HG03139 (cell line): ENCODE results near the gene SUMF2.
"Not testable (repeated sequence)": the region's sequence is repeated elsewhere in the genome, so short reads cannot be mapped to it uniquely, and the experiment has no call there.

Experiments
- ATAC-seq: cut with Tn5 transposase; IDR thresholded peaks from one replicate; pipeline ENCODE4 v1.9.1; 2021; ENCODE audit not compliant: unreplicated experiment

Gene SUMF2

DNA sequence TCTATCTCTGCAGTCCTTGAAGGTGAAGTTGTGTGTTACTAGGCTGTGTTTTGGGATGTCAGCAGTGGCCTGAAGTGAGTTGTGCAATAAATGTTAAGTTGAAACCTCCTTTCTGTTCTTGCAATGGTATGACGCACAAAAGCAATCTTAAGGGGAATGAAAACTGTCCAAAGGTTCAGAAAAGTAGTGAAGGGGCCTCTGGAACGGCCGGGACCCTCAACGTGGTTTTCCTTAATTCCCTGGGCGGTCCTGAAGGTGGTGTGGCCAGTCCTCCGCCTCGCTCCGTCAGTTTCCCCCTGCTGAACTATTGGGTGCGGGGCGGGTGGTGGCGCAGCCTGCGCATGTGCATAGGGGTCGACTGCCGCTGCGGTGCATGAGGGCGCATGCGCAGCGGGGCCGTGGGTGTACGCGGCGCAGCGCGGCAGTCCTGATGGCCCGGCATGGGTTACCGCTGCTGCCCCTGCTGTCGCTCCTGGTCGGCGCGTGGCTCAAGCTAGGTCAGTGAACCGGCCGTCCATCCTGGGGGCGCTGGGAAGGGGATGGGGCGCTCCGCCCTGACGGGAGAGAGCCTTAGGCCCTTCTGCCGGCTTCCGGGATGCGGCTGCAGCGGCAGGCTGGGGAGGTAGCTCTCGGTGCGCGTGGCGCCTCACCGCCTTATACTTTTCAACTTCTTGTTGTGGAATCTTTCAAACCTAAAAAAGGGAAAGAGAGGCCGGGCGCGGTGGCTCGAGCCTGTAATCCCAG is at the start of gene SUMF2:
SUMF2 (plus strand) TSS at position 405 of the 744 bp plus-strand sequence; CDS start at position 431, 26 bp downstream.
- ATAC-seq: peak; percentile 90

DNA sequence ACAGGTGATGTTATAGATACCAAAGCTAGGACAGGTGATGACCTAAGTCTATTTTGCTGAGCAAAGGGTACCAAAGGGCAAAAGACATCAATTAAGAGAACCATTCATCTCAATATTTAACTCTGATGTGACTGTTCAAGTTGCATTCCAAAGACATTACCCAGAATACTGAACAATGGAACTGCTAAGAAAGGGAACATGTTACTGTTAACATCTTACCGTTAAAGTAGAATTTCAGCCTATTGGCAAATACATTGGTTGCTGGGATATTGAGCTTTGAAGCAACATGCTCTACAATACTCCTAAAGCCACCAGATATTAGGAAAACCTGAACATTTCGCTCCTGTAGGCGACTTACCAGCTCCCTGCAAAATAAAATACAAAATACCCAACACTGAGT is 47.1 kb upstream of the SUMF2 start:
- ATAC-seq: not testable (repeated sequence)

GRCh38 chr7:56019501-56019900 is 44.6 kb upstream of the SUMF2 start:
- ATAC-seq: no peak

DNA sequence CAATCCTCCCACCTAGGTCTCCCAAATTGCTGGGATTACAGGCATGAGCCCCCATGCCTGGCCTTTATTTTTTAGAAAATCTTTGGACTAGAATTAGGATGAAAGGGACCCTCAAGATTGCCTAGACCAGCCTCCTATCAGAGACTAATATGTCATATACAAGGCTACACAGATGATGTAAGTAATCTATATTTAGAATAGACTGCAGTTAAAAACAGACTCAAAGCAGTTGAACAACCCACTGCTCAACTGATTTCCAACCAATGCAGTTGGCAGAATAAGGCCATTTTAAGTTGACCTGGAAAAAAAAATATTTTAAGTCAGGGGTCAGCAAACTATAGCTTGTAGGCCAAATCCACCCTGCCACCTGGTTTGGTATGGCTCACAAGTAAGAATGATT is 40.6 kb upstream of the SUMF2 start:
- no peak for ATAC-seq

DNA sequence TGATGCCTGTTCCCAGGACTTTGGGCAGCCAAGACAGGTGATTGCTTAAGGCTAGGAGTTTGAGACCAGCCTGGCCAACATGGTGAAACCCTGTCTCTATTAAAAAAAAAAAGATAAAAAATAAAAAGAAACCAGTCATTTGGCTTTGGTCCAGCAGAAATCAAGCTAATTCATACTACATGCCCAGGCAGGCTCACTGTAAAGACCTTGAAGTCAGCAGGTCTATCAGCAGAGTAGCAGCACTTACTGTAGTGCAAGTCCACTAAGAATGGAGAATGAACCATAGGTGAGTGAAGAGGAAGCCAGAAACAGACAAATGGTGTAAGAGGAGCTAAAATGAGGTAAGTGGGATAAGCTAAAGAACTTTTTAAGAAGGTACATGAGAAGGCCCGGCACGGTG is 37.5 kb upstream of the SUMF2 start:
- no peak for ATAC-seq

- no peak for ATAC-seq
Measured at GRCh38 chr7:56028942-56029630, 35.0 kb upstream of the SUMF2 start.

DNA sequence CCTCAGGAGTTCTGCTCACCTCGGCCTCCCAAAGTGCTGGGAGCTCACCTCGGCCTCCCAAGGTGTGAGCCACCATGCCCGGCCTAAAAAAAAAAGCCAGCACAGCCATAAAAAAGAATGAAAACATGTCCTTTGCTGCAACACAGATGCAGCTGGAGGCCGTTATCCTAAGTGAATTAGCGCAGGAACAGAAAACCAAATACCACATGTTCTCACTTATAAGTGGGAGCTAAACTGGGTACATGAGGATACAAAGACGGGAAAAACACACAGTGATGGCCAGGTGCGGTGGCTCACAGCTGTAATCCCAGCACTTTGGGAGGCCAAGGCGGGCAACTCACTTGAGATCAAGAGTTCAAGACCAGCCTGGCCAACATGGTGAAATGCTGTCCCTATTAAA is 33.7 kb upstream of the SUMF2 start:
- no peak for ATAC-seq

GRCh38 chr7:56031556-56031955 is 32.5 kb upstream of the SUMF2 start:
- ATAC-seq: not testable (repeated sequence)

DNA sequence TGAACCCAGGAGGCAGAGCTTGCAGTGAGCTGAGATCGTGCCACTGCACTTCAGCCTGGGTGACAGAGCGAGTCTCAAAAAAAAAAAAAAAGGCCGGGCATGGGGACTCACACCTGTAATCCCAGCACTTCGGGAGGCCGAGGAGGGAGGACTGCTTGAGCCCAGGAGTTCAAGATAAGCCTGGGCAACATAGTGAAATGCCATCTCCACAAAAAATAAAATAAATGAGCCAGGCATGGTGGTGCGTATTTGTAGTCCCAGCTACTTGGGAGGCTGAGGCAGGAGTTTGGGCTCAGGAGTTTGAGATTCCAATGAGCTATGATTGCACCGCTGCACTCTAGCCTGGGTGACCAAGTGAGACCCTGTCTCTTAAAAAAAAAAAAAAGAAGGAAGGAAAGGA is 31.5 kb upstream of the SUMF2 start:
- ATAC-seq: not testable (repeated sequence)

DNA sequence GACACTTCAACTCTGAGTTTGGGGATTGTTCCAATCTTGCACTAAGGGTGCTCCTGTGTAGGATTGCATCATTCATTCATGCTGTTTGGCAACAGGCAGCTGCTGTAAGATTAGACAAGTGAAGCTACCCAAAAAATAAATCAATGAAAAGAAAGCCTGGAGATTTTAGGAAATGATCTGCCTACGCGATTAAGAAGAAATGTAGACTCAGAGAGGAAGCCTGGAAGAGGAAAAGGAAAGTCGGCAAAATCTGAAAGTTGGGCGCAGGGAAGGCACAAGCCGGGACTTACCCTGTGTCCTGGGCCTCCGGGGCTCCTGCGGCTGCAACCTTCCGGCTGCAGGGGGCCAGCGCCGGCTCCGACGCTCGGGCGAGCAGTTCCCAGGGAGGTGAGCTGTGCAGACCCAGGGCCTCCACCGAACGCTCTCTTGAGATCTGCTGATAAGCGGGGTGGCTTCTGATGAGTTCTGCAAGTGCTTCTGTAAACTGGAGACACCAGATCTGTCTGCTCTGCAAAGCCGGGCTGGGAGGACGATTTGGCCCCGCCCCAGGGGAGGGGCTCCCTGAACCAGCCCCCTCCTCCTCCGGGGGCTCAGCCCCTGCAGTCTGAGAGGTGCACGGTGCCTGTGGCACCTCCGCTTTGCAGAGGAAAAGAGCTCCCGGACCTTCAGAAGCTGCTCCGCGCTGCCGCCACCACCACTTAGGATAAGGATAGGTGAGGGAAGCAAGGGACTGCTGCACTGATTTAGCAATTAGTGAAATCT is 30.2 kb upstream of the SUMF2 start:
- peak; percentile 93 for ATAC-seq

GRCh38 chr7:56040730-56041129 is 23.4 kb upstream of the SUMF2 start:
- ATAC-seq: no peak

DNA sequence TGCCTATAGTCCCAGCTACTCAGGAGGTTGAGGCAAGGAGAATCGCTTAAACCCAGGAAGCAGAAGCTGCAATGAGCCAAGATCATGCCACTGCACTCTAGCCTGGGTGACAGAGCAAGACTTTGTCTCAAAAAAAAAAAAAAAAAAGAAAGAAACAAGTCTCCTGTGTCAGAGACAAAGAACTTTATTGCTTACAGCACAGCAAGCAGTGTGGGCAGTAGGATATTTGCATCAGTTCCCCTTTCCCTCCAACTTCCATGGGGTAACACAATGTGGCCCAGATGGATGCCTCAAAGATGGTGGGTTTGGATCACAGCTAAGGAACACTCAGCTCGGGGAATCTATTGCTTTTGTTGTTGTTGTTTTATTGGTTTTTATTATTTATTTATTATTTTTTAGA is 18.3 kb upstream of the SUMF2 start:
- not testable (repeated sequence) for ATAC-seq

GRCh38 chr7:56046721-56047445 is 17.2 kb upstream of the SUMF2 start:
- no peak for ATAC-seq

GRCh38 chr7:56047446-56048116 is 16.5 kb upstream of the SUMF2 start:
- not testable (repeated sequence) for ATAC-seq

DNA sequence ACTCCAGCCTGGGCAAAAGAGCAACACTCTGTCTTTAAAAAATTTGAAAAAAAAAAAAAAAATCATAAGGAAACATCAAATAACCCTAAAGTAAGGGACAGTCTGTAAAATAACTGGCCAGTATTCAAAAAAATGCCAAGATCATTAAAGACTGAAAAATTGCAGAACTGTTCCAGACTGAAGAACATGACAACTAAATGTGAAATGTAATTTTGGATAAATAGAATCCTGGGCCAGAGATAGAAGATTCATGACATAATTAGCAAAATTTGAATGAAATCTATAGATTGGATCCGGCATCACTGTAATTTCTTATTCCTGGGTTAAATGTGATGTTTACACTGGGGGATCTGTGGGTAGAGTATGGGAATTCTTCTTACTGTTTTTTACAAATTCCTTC is 15.8 kb upstream of the SUMF2 start:
- ATAC-seq: no peak

GRCh38 chr7:56048763-56049162 is 15.3 kb upstream of the SUMF2 start:
- not testable (repeated sequence) for ATAC-seq

DNA sequence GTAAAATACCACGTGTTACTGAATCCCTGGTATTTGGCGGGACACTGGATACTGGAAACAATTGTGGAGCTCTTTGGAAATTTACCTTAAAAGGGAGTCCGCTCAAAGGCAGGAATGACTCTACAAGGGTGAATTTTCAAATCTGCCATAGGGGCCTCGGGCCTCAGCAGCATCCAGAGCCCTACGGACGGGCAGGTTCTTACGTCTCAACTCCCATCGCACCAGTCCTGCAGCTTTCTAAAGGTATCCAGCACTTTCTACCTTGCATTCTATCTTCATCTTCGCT is 13.1 kb upstream of the SUMF2 start:
- ATAC-seq: no peak

DNA sequence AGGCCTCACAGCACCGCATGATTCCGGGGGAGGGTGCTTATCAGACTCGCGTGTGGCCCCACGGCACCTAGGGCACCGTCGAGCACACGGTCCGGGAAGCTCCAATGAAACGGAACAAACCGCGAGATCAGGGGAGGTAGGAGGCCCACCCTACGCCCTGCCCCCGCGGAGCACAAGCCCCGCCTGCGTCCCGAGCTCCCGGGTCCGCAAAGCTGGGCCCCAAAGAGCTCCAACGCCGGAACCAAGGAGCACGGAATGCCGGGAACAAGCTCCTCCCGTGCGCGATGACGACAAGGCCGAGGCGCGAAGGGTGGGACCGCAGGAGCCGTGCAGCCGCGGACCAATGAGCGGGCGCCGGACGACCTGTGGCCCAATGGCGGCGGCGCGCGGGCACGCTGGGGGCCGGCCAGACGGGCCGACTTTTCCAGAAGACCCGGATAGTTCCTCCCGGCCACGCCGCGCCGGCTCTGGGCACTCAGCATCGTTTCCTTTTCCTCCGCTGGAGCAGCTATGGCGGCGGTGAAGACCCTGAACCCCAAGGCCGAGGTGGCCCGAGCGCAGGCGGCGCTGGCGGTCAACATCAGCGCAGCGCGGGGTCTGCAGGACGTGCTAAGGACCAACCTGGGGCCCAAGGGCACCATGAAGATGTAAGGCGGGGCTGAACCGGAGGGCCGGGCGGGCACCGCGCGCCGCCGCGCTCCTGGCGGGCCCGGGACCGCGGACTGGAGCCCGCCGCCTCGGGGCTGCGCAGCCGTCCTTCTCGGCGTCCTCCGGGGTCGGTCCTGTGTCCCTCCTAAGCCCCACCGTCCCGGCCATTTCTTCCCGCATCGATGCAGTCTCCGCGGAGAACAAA is 12.5 kb upstream of the SUMF2 start, which contains the start of the genes CCT6A and PSPH:
CCT6A (plus strand) TSS at position 427 of the 853 bp plus-strand sequence; CDS start at position 511, 84 bp downstream.
PSPH (minus strand) TSS at position 106 of the 853 bp plus-strand sequence. CDS start 30,232 bp downstream, outside the sequence.
- peak; percentile 95 for ATAC-seq

DNA sequence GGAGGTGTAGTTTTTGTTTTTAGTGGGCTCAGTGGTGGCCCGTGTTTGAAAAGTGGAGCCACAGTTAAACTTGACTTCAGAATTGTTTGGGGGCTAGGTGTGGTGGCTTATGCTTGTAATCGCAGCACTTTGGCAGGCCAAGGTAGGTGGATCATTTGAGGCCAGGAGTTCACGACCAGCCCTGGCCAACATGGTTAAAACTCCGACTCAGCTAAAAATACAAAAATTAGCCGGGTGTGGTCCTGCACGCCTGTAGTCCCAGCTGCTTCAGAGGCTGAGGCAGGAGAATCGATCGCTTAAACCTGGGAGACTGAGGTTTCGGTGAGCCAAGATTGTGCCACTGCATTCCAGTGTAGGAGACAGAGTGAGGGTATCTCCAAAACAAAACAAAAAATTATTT is 10.7 kb upstream of the SUMF2 start:
- no peak for ATAC-seq

- no peak for ATAC-seq
Measured at GRCh38 chr7:56053993-56054392, 10.1 kb upstream of the SUMF2 start.
